Lower lobe of right lung (tissue), 2 donors: ENCODE data around the gene PTPN2. TPM values are rescaled to one million over a fixed set of nuclear protein-coding genes. Genes with fewer than 3 reads are reported as not detected.

ENCODE experiments used
- ATAC-seq, 2 donors: fragments of 200-7000 bp; cut with Tn5 transposase; one replicate each; pipeline ENCODE4 v1.9.1; 2020 to 2022; ENCODE audit warnings: mild to moderate bottlenecking in 2 of 2, moderate library complexity in 2 of 2
- DNase-seq: peaks from one replicate; pipeline ENCODE4 v3.0.0-alpha.2; 2020
- H3K27ac ChIP-seq: fragments of 200-600 bp; one replicate; pipeline ENCODE4 v1.8.0; 2022
- H3K27me3 ChIP-seq: fragments of 200-600 bp; one replicate; pipeline ENCODE4 v1.8.0; 2022; ENCODE audit warnings: low read depth
- H3K36me3 ChIP-seq: fragments of 200-600 bp; one replicate; pipeline ENCODE4 v1.8.0; 2022; ENCODE audit warnings: mild to moderate bottlenecking
- H3K4me1 ChIP-seq: fragments of 200-600 bp; one replicate; pipeline ENCODE4 v1.8.0; 2022
- H3K4me3 ChIP-seq: fragments of 200-600 bp; one replicate; pipeline ENCODE4 v1.8.0; 2022; ENCODE audit warnings: mild to moderate bottlenecking
- H3K9me3 ChIP-seq: fragments of 200-600 bp; one replicate; pipeline ENCODE4 v1.8.0; 2022
- CTCF ChIP-seq: fragments of 200-600 bp; IDR thresholded peaks from one replicate; pipeline ENCODE4 v1.8.0; 2022; ENCODE audit warnings: antibody characterized with exemption, mild to moderate bottlenecking
- intact Hi-C: fragments of 100-400 bp; cut with DNase I; formaldehyde crosslinking; loops from one replicate; pipeline ENCODE4 v1.11.0; 2022
- total RNA-seq: library from RNA; stranded (reverse); fragmentation: NEBNext Ultra II Directional; extraction: Animal tissue kit (Norgen Biotek cat#: 25700); gene quantifications from one replicate; pipeline ENCODE4 v1.2.1, GENCODE V29; 2021
- donor health status: DM: no; HTN: yes; CAD: no; lungs with severe emphysema.

The PTPN2 gene
- total RNA-seq, 1 donor from 2014 or later = 52.6 TPM

GRCh38 chr18:12811191-12811950 is 72.7 kb downstream of the PTPN2 start:
- peaks cover 57% of the 10 kb centered on the region for H3K36me3 ChIP-seq
- no peaks in the 10 kb centered on the region for H3K9me3 ChIP-seq
- TF ChIP-seq CTCF = no peak
- no peak for ATAC-seq
- intact Hi-C loops = no loop called here
- peaks cover 2% of the 10 kb centered on the region for H3K4me1 ChIP-seq
- no peaks in the 10 kb centered on the region for H3K27me3 ChIP-seq
- DNase-seq = no peak
- no peak overlapping the region for H3K27ac ChIP-seq
- H3K4me3 ChIP-seq = no peak overlapping the region

GRCh38 chr18:12803069-12803936 is 80.7 kb downstream of the PTPN2 start:
- ATAC-seq (no peak), DNase-seq (no peak)
- Histone ChIP-seq H3K4me3 (no peak overlapping the region), H3K4me1 (no peaks in the 10 kb centered on the region), H3K36me3 (peaks cover 30% of the 10 kb centered on the region), H3K27me3 (no peaks in the 10 kb centered on the region), H3K27ac (no peak overlapping the region), H3K9me3 (no peaks in the 10 kb centered on the region)
- intact Hi-C loops = no loop called here
- no peak for TF ChIP-seq CTCF

- TF ChIP-seq CTCF = no peak
- H3K36me3 ChIP-seq = peaks cover 38% of the 10 kb centered on the region
- H3K9me3 ChIP-seq = no peaks in the 10 kb centered on the region
- intact Hi-C loops = no loop called here
- H3K4me3 ChIP-seq = no peak overlapping the region
- DNase-seq = no peak
- H3K27me3 ChIP-seq = no peaks in the 10 kb centered on the region
- no peak for ATAC-seq
- no peaks in the 10 kb centered on the region for H3K4me1 ChIP-seq
- H3K27ac ChIP-seq = no peak overlapping the region
Measured at GRCh38 chr18:12802538-12802937, 81.5 kb downstream of the PTPN2 start.

- ATAC-seq = no peak
- no peak for DNase-seq
- Histone ChIP-seq H3K27ac (no peak overlapping the region), H3K36me3 (peaks cover 71% of the 10 kb centered on the region), H3K4me1 (no peaks in the 10 kb centered on the region), H3K9me3 (no peaks in the 10 kb centered on the region), H3K4me3 (no peak overlapping the region), H3K27me3 (no peaks in the 10 kb centered on the region)
- intact Hi-C loops = no loop called here
- TF ChIP-seq CTCF = no peak
Measured at GRCh38 chr18:12796448-12796847, 87.6 kb downstream of the PTPN2 start.

- intact Hi-C loops = no loop called here
- ATAC-seq = no peak
- Histone ChIP-seq H3K27ac (no peak overlapping the region), H3K36me3 (peaks cover 47% of the 10 kb centered on the region), H3K4me1 (no peaks in the 10 kb centered on the region), H3K4me3 (no peak overlapping the region), H3K27me3 (no peaks in the 10 kb centered on the region), H3K9me3 (no peaks in the 10 kb centered on the region)
- no peak for TF ChIP-seq CTCF
- no peak for DNase-seq
Measured at GRCh38 chr18:12791610-12792009, 92.4 kb downstream of the PTPN2 start.
